Brain microvascular endothelial cell (primary cell): ENCODE results near the gene ATP13A2.

ENCODE experiments used
- DNase-seq: peaks from one replicate; pipeline ENCODE4 v3.0.0-alpha.2; 2020
- H3K27ac ChIP-seq: fragments of 250-450 bp; sonication (Bioruptor Pico); 2 replicates; pipeline ENCODE4 v1.5.1; 2020; ENCODE audit warnings: mild to moderate bottlenecking, moderate library complexity
- H3K27me3 ChIP-seq: fragments of 250-450 bp; sonication (Bioruptor Pico); replicated peaks from 2 replicates; pipeline ENCODE4 v1.5.1; 2020; ENCODE audit warnings: mild to moderate bottlenecking
- H3K36me3 ChIP-seq: fragments of 250-450 bp; sonication (Bioruptor Pico); replicated peaks from 2 replicates; pipeline ENCODE4 v1.5.1; 2020; ENCODE audit warnings: mild to moderate bottlenecking
- H3K4me3 ChIP-seq: 2 replicates; pipeline ENCODE4 v1.5.1; 2011; ENCODE audit warnings: low read depth, mild to moderate bottlenecking, control low read depth, low read length, moderate library complexity
- in situ Hi-C: cut with HindIII; loops from 2 replicates; pipeline ENCODE4 v1.10.0; 2017; ENCODE audit warnings: low sequenced_read_pairs, low pct_ligation_motif_present
- TF ChIP-seq, protein P1 (sequence below): IDR thresholded peaks from 2 replicates; pipeline ENCODE4 v1.5.1; 2011; ENCODE audit warnings: low read depth, mild to moderate bottlenecking, moderate library complexity, low read length, control low read depth, inconsistent platforms; ENCODE audit errors: missing control alignments

ATP13A2 gene

DNA sequence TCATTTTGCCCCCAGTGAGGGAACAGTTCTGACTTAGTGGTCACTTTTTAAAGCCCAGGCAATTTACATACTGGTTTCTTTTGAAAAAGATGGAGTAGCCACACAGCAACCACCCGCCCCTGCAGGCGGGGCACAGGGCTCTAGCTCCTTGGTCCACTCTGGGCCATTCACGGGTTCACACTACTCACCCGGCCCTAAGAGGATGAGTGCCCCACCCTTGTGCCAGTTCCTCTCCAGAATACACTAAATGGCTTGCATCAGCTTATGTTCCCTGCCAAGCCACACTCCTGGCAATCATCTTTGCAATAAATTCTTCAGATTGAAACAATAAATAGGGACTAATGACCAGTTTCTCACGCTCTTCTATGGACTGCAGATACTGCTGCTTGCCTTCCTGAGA is 15.7 kb upstream of the ATP13A2 start:
- Histone ChIP-seq H3K36me3 (peaks cover 53% of the 10 kb centered on the region), H3K4me3 (no peak overlapping the region), H3K27ac (no peak overlapping the region), H3K27me3 (no peaks in the 10 kb centered on the region)
- TF ChIP-seq, protein P1, sequence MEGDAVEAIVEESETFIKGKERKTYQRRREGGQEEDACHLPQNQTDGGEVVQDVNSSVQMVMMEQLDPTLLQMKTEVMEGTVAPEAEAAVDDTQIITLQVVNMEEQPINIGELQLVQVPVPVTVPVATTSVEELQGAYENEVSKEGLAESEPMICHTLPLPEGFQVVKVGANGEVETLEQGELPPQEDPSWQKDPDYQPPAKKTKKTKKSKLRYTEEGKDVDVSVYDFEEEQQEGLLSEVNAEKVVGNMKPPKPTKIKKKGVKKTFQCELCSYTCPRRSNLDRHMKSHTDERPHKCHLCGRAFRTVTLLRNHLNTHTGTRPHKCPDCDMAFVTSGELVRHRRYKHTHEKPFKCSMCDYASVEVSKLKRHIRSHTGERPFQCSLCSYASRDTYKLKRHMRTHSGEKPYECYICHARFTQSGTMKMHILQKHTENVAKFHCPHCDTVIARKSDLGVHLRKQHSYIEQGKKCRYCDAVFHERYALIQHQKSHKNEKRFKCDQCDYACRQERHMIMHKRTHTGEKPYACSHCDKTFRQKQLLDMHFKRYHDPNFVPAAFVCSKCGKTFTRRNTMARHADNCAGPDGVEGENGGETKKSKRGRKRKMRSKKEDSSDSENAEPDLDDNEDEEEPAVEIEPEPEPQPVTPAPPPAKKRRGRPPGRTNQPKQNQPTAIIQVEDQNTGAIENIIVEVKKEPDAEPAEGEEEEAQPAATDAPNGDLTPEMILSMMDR: no peak
- no peak for DNase-seq
- in situ Hi-C loops: no loop called here

DNA sequence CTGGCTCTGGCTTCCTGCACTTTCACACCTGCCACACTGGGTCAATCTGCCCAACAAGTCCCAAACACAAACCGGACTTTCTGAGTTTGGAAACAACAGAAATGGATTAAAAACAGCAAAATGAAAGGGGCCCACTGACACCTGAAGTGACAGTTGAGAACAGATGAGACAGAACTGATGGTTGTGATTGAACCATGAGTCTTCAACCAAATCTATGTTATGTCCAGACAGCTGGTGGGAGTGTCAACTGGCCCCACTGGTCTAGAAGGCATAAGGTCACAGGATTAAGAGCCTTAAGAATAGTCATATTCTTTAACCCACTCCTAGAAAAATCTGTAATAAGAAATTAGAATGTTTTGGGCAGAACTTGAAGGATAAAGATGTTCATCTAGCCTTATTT is 13.0 kb upstream of the ATP13A2 start:
- DNase-seq: no peak
- TF ChIP-seq, protein P1: no peak

DNA sequence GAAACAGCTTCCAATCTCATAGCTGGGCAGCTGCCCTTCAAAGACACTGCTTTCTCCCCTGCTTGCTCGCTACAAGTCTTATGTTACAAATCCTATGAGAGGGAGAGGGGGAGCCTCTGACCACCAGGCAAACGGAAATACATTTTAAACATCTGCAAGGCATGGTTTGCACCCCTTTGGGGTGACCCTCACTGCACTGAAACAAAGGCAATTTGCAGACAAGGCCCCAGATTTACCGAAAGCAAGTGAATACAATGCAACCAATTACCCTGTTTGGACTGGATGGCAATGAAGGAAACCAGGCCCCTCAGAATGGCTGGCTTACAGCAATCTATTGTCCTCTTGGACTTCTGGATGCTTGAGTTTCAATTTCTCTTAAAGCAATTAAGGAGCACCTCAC is 11.8 kb upstream of the ATP13A2 start:
- in situ Hi-C loops: no loop called here
- TF ChIP-seq, protein P1: no peak
- Histone ChIP-seq H3K36me3 (peaks cover 86% of the 10 kb centered on the region), H3K4me3 (no peak overlapping the region), H3K27me3 (no peaks in the 10 kb centered on the region), H3K27ac (no peak overlapping the region)
- no peak for DNase-seq

More for the DNA sequence above, 13.0 kb upstream of the ATP13A2 start:
- H3K27me3 ChIP-seq: no peaks in the 10 kb centered on the region
- in situ Hi-C loops: no loop called here
- H3K4me3 ChIP-seq: no peak overlapping the region
- no peak overlapping the region for H3K27ac ChIP-seq
- peaks cover 79% of the 10 kb centered on the region for H3K36me3 ChIP-seq

DNA sequence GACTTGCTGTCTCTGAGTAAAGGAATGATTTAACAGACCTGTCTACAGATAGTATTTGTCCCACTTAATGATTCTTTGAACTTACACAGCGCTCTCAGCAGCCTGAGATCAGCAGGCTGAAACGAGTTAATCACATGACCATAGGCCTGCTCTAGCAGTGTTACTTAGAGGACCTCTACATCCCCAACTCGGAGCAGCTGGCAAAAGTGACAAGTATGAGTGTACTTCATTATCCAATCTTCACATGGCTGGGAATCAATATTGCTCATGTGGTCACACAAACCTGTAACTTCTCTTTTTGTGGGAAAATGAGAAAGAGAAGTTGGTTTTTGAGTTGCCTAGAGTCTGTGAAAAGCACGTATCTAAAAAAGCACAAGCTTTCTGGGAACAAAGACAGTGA is 11.4 kb upstream of the ATP13A2 start:
- H3K36me3 ChIP-seq: peaks cover 85% of the 10 kb centered on the region
- H3K27ac ChIP-seq: no peak overlapping the region
- no peak for DNase-seq
- in situ Hi-C loops: no loop called here
- H3K4me3 ChIP-seq: no peak overlapping the region
- H3K27me3 ChIP-seq: no peaks in the 10 kb centered on the region
- TF ChIP-seq, protein P1: no peak

DNA sequence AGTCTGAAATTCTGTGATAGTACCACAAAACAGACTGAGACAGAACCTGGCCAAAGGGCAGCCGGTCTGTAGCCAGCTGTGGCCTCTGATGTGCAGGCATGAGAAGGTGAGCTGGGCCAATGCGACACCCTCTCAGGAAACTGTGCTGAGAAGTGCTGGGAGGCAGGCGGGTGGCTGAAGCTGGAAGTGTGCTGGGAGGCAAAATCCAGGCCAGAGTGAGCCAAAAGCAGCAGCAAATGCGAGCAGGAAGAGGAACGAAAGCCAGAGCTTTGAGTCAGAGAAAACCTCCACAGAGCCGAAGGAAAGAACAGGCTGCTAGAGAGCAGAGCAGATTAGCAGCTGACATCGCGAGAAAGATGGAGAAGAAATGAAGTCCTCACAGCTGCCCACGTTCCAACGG is 10.2 kb upstream of the ATP13A2 start:
- no peaks in the 10 kb centered on the region for H3K27me3 ChIP-seq
- in situ Hi-C loops: no loop called here
- H3K27ac ChIP-seq: no peak overlapping the region
- peaks cover 77% of the 10 kb centered on the region for H3K36me3 ChIP-seq
- no peak for DNase-seq
- TF ChIP-seq, protein P1: no peak
- no peak overlapping the region for H3K4me3 ChIP-seq

DNA sequence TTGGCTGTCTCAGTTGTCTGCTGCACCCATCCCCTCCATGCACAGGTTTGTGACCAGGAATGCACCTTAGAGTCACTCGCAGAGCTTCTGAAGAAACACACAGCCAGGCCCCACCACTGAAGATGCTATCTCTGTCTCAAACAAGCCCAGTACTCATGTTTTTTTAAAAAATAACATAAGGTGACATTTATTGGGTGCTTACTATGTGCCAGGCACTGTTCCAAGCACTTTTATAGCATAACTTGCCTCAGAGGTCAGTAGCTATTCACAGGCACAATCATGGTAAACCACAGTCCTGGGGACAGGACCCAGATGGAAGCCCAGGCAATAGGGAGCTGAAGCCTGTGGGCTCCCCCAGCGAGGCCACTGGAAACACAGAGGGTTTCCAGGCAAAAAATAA is 8.8 kb upstream of the ATP13A2 start:
- DNase-seq: no peak
- TF ChIP-seq, protein P1: no peak
- peaks cover 67% of the 10 kb centered on the region for H3K36me3 ChIP-seq
- in situ Hi-C loops: no loop called here
- H3K4me3 ChIP-seq: no peak overlapping the region
- H3K27me3 ChIP-seq: no peaks in the 10 kb centered on the region
- no peak overlapping the region for H3K27ac ChIP-seq
